ENCODE results near the gene MB21D2.

GRCh38 chr3:192751148-192751547 is 166.5 kb downstream of the MB21D2 start:
- TF ChIP-seq, protein P1, sequence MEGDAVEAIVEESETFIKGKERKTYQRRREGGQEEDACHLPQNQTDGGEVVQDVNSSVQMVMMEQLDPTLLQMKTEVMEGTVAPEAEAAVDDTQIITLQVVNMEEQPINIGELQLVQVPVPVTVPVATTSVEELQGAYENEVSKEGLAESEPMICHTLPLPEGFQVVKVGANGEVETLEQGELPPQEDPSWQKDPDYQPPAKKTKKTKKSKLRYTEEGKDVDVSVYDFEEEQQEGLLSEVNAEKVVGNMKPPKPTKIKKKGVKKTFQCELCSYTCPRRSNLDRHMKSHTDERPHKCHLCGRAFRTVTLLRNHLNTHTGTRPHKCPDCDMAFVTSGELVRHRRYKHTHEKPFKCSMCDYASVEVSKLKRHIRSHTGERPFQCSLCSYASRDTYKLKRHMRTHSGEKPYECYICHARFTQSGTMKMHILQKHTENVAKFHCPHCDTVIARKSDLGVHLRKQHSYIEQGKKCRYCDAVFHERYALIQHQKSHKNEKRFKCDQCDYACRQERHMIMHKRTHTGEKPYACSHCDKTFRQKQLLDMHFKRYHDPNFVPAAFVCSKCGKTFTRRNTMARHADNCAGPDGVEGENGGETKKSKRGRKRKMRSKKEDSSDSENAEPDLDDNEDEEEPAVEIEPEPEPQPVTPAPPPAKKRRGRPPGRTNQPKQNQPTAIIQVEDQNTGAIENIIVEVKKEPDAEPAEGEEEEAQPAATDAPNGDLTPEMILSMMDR (conservative IDR thresholded peaks at IDR 0.05; ENCODE audit: low read depth, low read length) = no peak
- no peak for TF ChIP-seq EZH2 (IDR thresholded peaks at IDR 0.05; ENCODE audit: low read length, unreplicated experiment)
- TF ChIP-seq EZH2phosphoT487 (IDR thresholded peaks at IDR 0.05; ENCODE audit: borderline replicate concordance, low read length) = no peak
